ENCODE data around the gene THBS2. TPM values are rescaled to one million over a fixed set of nuclear protein-coding genes. Genes with fewer than 3 reads are reported as not detected.
A peak's percentile ranks its signal among the peaks of the same experiment; 100 is the strongest.

THBS2 gene
- total RNA-seq, 4 donors from 2014 or later = 5.4 to 28.3 (median 16.3) TPM

- Histone ChIP-seq H3K4me1 (peaks cover 0 to 10% (median 0%) of the 10 kb centered on the region in 4 donors), H3K4me3 (no peak overlapping the region), H3K36me3 (no peaks in the 10 kb centered on the region), H3K27ac (no peak overlapping the region), H3K9me3 (no peaks in the 10 kb centered on the region), H3K27me3 (peaks cover 0 to 6% of the 10 kb centered on the region in 2 donors)
- no peak for TF ChIP-seq POLR2A (IDR thresholded peaks at IDR 0.05)
- TF ChIP-seq CTCF (IDR thresholded peaks at IDR 0.05) = no peak
- peak in 1 of 3 donors; percentile 19 for DNase-seq
Observed at GRCh38 chr6:169256061-169256460, 2.4 kb upstream of the THBS2 start.

GRCh38 chr6:169255643-169256042, 2.0 kb upstream of the THBS2 start:
- Histone ChIP-seq H3K36me3 (no peaks in the 10 kb centered on the region), H3K27me3 (peaks cover 0 to 6% of the 10 kb centered on the region in 2 donors), H3K4me3 (no peak overlapping the region), H3K4me1 (peaks cover 0 to 10% (median 0%) of the 10 kb centered on the region in 4 donors), H3K9me3 (no peaks in the 10 kb centered on the region), H3K27ac (no peak overlapping the region)
- no peak for DNase-seq
- no peak for TF ChIP-seq CTCF (IDR thresholded peaks at IDR 0.05)
- TF ChIP-seq POLR2A (IDR thresholded peaks at IDR 0.05) = no peak

GRCh38 chr6:169254456-169255316, 1.0 kb upstream of the THBS2 start:
- H3K27ac ChIP-seq = no peak overlapping the region
- H3K9me3 ChIP-seq = no peaks in the 10 kb centered on the region
- DNase-seq = peak in 2 of 3 donors; percentile 34 to 36
- peaks cover 0 to 10% (median 0%) of the 10 kb centered on the region in 4 donors for H3K4me1 ChIP-seq
- no peaks in the 10 kb centered on the region for H3K36me3 ChIP-seq
- no peak overlapping the region for H3K4me3 ChIP-seq
- TF ChIP-seq POLR2A (IDR thresholded peaks at IDR 0.05) (no peak), CTCF (IDR thresholded peaks at IDR 0.05) (no peak)
- peaks cover 0 to 6% of the 10 kb centered on the region in 2 donors for H3K27me3 ChIP-seq

- DNase-seq = peak in 2 of 3 donors; percentile 25 to 45
- H3K9me3 ChIP-seq = no peaks in the 10 kb centered on the region
- H3K36me3 ChIP-seq = no peaks in the 10 kb centered on the region
- peak overlapping the region in 1 of 4 donors; percentile 57 for H3K27ac ChIP-seq
- TF ChIP-seq POLR2A (IDR thresholded peaks at IDR 0.05) = no peak
- TF ChIP-seq CTCF (IDR thresholded peaks at IDR 0.05) = no peak
- peak overlapping the region in 1 of 4 donors; percentile 27 for H3K4me3 ChIP-seq
- H3K27me3 ChIP-seq = peaks cover 0 to 6% of the 10 kb centered on the region in 2 donors
- peaks cover 0 to 10% (median 0%) of the 10 kb centered on the region in 4 donors for H3K4me1 ChIP-seq
Observed at GRCh38 chr6:169252505-169253189, 999 bp downstream of the THBS2 start.

GRCh38 chr6:169251822-169252504, 1.7 kb downstream of the THBS2 start:
- peak in 1 of 3 donors; percentile 36 for DNase-seq
- TF ChIP-seq POLR2A (IDR thresholded peaks at IDR 0.05) = no peak
- no peak for TF ChIP-seq CTCF (IDR thresholded peaks at IDR 0.05)
- Histone ChIP-seq H3K4me1 (peaks cover 0 to 10% (median 0%) of the 10 kb centered on the region in 4 donors), H3K36me3 (no peaks in the 10 kb centered on the region), H3K27ac (peak overlapping the region in 1 of 4 donors; percentile 16), H3K9me3 (no peaks in the 10 kb centered on the region), H3K27me3 (peaks cover 0 to 6% of the 10 kb centered on the region in 2 donors), H3K4me3 (peak overlapping the region in 1 of 4 donors; percentile 27)

Measured in Peyer's patch (tissue), 4 donors.